NCI-H2227 (cell line): ENCODE measurements around the gene BAX.

Experiments
- DNase-seq: peaks from one replicate; lab custom pipeline; 2025; ENCODE audit not compliant: unreplicated experiment; lab: John Stamatoyannopoulos, UW

Gene BAX

DNA sequence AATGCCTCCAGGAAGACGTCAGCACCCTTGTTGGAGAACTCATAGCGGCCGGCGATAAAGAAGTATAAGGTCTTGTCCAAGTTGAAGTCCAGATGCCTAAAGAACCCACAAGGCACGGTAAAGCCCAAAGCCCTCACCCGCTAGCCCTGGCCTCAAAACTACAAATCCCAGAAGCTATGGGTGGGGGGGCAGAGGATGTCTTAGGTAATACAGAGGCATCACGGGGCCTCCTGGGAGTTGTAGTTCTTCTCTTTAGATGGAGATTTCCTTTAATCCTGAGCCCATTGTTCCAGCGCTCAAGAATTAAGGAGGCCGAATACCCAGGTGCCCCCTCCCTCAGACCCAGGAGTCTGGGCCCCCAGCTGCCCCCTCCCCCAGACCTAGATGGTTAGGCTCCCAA lies 27.6 kb downstream of the BAX start:
- no peak for DNase-seq

DNA sequence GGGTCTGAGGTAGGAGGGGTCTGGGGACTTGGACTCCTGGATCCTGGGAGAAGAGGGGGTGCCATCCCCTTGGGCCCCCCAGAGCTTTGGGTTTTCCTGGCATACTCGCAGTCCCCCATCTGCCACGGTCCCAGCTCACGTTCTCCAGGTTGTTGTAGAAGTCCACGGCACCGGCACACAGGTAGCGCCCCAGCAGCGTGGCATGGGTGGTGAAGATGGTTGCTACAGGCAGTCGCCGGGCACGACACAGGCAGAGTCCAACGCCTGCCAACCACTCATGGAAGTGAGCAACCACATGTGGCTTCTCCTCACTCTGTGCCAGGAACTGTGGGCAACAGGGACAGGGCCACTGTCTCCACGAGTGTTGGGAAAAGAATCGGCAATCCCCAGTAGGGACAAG lies 31.0 kb downstream of the BAX start:
- DNase-seq: no peak

DNA sequence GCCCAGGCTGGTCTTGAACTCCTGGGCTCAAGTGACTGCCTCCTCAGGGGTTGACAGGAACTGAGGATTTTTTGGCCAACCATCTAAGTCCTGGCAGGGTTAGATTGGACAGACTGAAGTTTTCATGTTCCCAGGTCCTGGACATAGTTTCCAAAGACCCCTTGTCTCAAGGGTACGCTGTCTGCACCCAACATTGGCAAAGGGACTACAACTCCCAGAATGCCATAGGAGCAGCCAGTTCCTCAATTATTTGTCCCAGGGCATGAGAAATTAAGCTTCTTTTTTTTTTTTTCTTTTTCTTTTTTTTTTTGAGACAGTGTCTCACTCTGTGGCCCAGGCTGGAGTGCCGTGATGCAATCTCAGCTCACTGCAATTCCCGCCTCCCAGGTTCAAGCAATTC lies 31.5 kb downstream of the BAX start:
- no peak for DNase-seq

DNA sequence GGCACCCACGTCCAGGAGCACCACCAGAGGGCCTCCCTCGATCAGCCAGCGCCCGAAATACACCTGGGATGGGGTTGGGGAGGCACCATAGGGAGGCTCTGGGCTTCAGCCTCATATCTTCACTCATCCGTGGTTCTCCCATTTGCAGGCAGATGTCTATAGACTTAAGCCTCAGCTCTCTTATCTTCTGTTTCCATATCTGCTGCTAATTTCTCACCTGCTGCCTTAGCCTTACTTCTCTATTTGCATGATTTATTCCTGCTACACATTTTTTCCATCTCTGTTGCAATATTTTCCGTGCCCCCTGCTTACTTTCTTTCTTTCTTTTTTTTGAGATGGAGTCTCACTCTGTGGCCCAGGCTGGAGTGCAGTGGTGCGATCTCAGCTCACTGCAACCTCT lies 32.6 kb downstream of the BAX start:
- DNase-seq: no peak

DNA sequence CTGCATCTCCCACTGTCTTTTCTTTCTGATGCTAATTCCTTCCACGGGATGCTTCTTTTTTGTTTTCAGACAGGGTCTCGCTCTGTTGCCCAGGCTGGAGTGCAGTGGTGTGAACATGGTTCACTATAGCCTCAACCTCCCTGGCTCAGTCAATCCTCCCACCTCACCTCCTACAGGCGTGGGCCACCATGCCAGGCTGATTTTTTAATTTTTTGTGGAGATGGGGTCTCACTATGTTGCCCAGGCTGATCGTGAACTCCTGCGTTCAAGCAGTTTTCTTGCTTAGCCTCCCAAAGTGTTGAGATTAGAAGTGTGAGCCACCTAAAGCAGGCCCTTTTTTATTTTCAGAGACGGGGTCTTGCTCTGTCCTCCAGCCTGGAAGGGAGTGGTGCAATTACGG lies 33.6 kb downstream of the BAX start:
- no peak for DNase-seq

DNA sequence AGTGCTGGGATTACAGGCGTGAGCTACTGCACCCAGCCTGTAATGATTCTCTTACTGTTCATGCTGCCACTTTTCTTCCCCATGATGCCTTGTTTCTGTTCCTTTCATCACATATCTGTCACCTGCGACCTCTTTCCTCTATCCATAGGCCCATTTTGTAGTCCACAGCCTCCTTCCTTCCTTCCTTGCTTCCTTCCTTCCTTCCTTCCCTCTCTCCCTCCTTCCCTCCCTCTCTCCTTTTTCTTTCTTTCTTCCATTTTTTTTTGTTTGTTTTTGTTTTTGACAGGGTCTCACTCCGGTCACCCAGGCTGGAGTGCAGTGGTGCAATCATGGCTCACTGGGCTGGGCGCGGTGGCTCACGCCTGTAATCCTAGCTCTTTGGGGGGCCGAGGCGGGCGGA lies 34.2 kb downstream of the BAX start:
- no peak for DNase-seq

DNA sequence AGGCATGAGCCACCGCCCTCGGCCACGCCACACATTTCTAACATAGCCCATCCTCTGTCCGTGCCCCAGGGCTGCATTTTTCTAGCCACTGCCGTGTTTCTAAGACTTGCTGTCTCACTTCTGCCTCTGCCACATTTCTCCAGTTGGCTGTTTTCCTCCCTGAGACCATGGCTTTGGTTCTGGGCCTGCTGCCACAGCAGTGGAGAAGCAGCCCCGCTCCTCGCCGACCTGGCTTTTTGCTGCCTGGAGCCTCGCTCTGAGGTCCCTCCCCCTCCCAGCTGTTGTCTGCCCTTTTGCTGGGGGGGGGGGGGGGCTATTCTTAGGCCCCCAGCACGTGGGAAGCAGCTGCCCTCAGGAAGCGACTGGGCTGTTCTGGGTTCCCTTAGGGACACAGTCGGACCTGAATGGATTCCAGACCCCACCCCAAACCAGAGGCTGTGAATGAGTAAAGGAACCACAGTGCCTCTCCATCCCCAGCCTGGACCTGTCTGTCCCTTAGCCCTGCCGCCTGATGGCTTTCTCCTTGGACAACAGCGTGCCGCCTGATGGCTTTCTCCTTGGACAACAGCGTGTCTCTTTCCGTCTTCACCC lies 35.1 kb downstream of the BAX start:
- DNase-seq: no peak

DNA sequence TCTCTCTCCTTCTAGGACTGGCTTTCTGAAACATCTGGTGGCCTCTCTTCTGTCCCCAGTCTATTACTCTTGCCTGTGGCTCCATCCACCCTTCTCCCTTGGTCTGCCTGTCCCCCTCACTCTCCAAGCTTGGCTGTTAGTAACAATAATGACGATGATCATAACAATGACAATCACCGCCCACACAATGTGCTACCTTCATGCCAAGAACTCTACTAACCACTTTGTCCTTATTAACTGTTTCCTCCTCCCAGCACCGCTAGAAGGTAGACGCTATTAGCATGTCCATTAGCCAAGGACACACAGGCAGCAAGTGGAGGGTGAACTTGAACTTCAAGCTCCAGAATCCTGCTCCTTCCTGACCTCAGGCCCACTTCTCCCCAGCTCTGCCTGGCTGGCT lies 35.7 kb downstream of the BAX start:
- no peak for DNase-seq

DNA sequence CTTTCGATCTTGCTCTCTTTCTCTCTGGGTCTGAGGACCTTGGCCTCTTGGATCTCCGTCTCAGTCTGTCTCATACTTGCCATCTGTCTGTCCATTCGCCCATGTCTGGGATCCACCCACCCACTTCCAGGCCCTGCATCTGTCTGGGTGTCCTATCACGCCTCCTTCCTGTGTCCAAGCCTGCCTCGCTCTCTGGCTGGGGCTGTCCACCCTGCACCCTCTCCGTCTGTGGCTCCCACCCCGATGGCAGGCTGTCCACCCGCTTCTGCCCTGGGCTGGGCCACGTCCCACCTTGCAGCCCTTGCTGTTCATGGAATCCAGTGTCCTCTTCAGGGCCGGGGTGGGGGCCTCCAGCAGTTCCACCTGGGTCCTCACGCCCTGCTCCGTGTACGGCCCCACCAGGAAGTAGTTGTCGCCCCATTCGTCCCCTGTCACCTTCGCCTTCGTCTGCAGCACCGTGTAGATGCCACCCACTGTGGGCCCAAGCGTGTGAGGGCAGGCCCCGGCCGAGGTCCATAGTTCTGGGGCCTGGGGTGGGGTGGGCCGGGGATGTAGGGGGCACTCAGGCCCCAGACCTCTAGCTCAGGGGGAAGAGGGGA lies 36.4 kb downstream of the BAX start:
- DNase-seq: no peak

DNA sequence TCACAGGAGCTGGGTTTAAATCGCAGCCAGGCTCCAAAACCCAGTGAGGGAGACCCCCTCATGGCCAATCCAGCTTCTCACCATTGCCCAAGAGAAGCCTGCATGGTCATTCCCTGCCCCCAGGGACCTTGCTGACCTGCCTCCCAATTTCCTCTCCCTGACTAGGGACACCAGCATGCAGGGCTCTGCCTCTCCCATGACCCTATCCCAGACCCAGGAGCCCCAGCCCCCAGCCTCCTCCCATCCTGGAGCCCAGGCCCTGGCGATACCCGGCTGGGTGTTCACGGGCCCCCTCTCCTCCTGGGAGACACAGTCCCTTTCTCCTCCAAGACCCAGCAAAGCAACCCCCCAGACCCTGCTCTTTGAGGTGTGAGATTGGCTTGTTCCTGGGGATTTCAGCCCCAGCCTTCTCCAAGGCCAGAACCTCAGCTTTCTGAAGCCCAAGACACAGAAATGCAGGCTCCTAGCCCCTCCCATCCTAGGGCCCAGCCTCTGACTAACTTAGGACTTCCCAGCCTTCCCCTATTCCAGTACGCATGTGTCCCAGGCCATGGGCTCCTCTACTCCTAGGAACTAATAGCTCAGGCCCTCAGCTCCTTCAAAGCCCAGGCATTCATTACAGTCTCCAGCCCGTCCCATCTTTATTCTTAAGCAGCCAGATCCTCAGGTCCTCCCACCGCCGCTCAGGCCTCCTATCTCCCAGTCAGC lies 37.4 kb downstream of the BAX start:
- DNase-seq: peak; percentile 53

DNA sequence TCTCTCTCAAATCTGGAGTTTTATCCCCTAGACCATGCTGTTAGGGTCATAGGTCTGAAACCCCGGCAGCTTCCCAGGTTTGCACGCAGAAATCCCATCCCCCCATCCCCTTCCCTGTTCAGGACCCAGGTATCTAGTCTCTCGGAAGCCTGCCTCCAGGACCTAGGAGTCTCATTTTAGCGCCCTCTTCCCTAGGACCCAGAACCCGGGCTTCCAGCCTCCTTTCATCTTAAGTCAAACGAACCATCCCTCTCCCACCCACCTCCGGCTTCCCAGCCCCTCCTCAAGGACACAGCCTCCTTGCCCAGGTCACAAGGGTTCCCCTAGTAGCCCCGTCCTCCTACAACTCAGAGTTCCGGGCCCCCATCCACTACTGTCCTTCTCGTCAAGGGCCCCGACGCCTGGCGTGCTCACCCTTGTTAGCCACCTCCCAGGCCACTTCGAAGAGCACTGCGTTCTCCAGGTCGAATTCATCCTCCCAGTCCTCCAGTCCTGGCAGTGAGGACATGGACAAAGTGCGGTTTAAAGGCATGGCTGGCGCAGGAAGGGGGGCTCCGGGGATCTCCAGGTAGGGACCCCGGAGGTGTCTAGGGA lies 38.0 kb downstream of the BAX start:
- DNase-seq: peak; percentile 42

DNA sequence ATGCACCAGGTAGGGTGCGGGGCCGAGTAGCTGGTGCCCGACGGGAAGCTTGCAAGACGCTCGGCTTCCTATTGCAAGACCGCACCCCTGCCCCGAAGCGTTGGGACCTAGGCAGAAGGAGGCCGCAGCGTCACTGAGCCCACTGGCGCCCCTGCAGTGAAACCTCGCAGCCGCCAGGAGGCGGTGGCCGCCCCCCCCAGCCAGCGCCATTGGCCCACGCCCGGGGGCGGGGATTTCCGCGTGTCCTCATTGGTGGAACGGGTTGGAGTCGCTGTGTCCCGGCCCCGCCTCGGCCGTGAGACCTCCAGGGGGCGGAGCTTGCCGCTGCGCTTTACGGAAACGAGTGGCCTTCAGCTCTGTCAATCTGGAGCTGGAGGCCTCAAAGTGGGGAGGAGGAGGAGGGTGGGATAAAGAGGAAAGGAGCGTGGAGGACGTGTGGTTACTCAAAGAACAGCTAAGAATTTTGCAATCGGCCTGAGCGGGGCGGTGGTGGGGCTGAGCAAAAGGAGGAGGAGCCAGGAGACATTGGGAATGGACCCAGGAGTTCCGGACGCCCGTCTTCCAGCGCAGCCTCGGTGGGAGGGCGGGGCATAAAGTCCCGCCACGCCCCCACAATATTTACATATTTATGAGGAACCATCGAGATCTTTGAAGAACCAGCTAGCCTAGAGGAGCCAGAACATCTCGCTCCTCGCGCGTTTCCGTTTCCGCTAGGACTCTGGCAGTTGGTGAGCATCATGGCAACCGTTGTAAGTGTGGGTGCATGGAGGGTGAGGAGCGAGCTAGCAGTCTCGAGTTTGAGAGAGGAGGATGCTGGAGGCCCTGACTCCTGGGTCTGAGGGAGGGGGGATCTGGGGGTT lies 38.7 kb downstream of the BAX start, which contains the start of the genes GYS1 and RUVBL2:
Gene GYS1, minus strand, starts transcription at position 135 of the 860 bp plus-strand sequence. CDS start 197 bp downstream, outside the sequence.
Gene RUVBL2, plus strand, starts transcription at position 713 of the 860 bp plus-strand sequence. Its CDS starts 25 bp downstream, at position 738.
- DNase-seq: peak; percentile 98

DNA sequence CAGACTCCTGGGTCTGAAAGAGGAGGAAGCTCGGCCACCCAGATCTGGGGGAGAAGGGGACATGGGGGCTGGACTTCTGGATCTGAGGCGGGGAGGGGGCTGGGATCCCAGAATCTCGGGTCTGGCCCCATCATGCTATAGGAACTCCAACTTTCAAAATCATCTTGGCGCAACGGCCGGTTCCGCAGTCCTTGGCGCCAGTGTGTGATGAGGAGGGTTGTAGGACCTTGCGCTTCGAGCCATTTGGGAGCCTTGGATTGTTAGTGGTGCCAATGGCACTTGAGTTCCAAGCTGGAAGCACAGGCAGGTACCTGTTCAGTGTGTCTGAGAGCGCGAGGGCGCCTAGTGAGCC lies 39.3 kb downstream of the BAX start:
- DNase-seq: no peak

DNA sequence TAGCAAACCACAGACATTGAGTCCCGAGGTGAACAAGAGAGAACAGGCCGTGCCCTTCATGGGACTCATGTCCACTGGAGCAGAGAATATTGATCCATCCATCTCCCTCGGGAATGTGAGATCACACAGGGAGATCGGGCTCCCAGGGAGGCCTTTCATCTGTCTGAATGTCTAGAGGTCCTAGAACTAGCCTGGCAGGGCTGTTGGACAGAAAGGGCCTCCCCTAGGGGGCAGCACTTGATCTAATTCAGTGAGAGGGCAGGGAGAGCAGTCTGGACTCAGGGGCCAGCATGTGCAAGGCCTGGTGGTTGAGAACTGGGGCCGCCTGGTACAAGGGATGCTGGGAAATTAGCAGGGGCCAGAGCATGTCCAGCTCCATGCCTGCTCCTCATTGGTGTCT lies 43.3 kb downstream of the BAX start:
- peak; percentile 39 for DNase-seq

DNA sequence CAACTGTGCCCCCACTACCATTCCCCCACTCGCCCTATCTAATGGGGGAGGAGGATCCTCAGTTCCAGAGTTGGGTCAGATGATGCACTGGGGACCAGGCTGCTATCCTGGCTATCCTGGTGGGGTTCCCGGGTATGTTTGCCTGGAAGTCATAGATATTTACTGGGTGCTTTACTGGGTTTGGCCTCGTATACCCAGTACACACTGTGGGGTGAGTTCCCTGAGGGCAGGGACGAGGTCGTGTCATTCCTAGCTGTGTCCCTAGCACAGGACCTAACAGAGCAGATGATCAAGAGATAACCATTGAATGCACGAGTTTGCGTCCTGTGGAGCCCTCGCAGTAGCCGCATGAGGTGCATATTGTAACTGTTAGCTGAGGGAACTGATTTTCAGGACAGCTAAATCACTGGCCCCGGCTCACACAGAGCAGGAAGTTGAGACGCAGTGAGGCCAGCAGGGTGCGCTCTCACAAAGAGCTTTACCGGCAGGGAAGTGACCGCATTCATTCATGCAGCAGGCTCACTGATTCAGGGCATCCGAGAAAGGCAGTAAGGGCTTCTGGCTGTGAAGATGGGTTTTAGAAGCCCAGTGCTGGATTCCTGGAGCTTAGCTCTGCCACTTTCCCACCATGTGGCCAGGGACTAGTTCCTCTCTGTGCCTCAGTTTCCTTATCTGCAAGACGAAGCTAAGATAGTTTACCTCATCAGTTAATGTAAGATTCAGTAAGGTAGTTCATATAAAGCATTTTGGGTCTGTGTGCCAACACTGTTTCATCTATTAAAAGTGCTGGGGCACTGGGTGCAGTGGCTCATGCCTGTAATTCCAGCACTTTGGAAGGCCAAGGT lies 45.0 kb downstream of the BAX start:
- DNase-seq: peak; percentile 21

DNA sequence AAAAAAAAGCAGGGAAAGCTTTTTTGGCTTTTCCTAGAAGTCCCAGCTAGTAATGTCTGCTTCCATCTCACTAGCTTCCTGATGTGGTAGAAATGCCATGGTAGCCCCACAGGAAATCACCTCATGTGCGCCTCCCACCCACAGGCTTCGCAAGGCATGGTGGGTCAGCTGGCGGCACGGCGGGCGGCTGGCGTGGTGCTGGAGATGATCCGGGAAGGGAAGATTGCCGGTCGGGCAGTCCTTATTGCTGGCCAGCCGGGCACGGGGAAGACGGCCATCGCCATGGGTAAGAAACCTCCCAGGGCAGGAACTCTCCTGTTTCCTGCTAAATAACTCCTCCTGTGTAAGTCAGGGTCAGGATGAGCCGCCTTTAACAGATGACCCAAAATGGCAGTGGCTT lies 49.5 kb downstream of the BAX start:
- no peak for DNase-seq

DNA sequence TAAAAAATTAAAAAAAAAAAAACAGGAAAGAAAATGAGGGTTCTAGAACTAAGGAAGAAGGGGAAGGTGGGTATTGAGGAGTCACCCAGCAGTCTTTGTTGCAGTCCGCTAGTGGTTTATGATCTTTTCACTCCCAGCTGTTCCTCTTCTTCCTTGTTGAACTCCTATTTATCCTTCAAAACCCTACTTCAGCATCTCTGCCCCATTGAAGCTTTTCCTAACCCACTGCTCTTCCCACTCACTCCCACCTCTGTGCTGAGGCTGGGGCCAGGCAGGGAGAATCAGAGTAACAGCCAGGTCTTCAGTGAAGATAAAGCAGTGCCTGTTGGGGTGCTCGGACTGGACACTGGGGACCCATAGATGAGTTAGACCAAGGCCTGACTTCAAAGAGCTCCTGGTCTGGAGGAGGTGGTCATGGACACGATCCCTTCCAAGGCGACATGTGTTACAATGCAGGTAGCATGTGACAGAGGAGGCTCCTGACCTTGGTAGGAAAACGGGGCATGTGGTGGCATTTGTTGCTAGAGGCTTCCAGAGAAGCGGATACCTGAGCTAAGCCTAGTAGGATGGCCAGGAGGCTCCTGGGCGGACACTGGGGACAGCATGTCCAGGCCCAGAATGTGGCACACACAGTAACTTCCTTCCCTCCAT lies 50.4 kb downstream of the BAX start:
- DNase-seq: no peak

DNA sequence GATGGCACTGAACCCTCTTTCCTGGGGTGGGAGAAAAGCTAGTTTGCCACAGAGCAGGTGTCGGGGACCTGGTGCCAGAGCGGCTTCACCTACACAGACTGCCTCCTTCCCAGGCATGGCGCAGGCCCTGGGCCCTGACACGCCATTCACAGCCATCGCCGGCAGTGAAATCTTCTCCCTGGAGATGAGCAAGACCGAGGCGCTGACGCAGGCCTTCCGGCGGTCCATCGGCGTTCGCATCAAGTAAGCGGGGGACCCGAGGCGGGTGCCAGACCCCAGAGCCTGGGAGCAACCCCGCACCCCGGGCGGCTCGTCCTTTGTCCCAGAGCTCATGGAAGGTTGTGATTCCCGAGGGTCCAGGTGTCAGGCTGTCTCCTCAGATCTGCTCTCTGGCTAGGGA lies 52.2 kb downstream of the BAX start:
- no peak for DNase-seq

DNA sequence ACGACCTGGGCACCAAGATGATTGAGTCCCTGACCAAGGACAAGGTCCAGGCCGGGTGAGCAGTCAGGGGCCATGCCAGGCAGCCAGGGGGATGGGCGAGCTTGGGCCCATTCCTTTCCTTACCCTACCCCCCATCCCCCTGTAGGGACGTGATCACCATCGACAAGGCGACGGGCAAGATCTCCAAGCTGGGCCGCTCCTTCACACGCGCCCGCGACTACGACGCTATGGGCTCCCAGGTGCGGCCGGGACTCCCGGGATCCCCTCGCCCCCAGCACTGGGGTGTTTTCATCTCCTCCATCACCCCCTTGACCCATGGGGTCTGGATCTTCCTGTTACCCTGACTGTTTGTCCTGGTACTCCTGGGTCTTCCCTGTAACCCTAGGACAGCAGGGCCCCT lies 55.2 kb downstream of the BAX start:
- DNase-seq: no peak

DNA sequence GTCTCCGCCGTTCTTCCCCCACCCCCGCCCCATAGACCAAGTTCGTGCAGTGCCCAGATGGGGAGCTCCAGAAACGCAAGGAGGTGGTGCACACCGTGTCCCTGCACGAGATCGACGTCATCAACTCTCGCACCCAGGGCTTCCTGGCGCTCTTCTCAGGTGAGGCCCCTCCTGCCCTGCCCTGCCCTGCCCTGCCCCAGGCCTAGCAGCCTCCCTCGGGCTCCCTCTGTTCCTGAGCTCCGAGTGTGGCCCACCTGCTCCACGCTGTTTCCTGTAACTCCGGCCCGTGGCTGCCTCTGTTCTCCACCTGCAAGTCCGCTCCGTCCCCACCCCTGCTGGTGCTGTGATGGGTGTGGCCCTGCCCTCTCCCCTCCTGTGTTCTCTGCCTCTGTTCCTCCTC lies 55.8 kb downstream of the BAX start:
- DNase-seq: no peak
